Stimulated activated memory B cell treated with anti-CD40 and anti-IgM and Interleukin-4, amounts not matched to agents 10 μg/mL and 1 μg/mL and 100 μg/mL, for 72 hours (primary cell): Measurements from ENCODE around the gene ERLEC1.

Experiments
- ATAC-seq: fragments of 150-1000 bp; cut with Tn5 transposase; 2 replicates; pipeline ENCODE4 v1.10.0; 2021
- H3K27ac Mint-ChIP-seq: one replicate; pipeline ENCODE4 v1.8.0; 2022; ENCODE audit warnings: mild to moderate bottlenecking, mixed read lengths
- H3K27me3 Mint-ChIP-seq: one replicate; pipeline ENCODE4 v1.8.0; 2022; ENCODE audit warnings: mixed read lengths
- H3K36me3 Mint-ChIP-seq: one replicate; pipeline ENCODE4 v1.8.0; 2022; ENCODE audit warnings: mixed read lengths
- H3K4me1 Mint-ChIP-seq: one replicate; pipeline ENCODE4 v1.8.0; 2022; ENCODE audit warnings: mixed read lengths
- H3K4me3 Mint-ChIP-seq: one replicate; pipeline ENCODE4 v1.8.0; 2022; ENCODE audit warnings: mild to moderate bottlenecking, moderate library complexity, mixed read lengths
- H3K9me3 Mint-ChIP-seq: one replicate; pipeline ENCODE4 v1.8.0; 2022; ENCODE audit warnings: mixed read lengths

The ERLEC1 gene

GRCh38 chr2:53768242-53768542 lies 18.7 kb upstream of the ERLEC1 start:
- Mint-ChIP-seq H3K4me3 (peak overlapping the region; percentile 89), H3K27ac (peak overlapping the region; percentile 96), H3K4me1 (peaks cover 18% of the 10 kb centered on the region), H3K27me3 (no peaks in the 10 kb centered on the region), H3K9me3 (no peaks in the 10 kb centered on the region), H3K36me3 (peaks cover 15% of the 10 kb centered on the region)
- no peak for ATAC-seq

- no peak overlapping the region for H3K27ac Mint-ChIP-seq
- H3K4me3 Mint-ChIP-seq = no peak overlapping the region
- peaks cover 18% of the 10 kb centered on the region for H3K4me1 Mint-ChIP-seq
- peaks cover 5% of the 10 kb centered on the region for H3K36me3 Mint-ChIP-seq
- ATAC-seq = no peak
- H3K27me3 Mint-ChIP-seq = no peaks in the 10 kb centered on the region
- no peaks in the 10 kb centered on the region for H3K9me3 Mint-ChIP-seq
Observed at GRCh38 chr2:53769318-53769945, 17.4 kb upstream of the ERLEC1 start.

DNA sequence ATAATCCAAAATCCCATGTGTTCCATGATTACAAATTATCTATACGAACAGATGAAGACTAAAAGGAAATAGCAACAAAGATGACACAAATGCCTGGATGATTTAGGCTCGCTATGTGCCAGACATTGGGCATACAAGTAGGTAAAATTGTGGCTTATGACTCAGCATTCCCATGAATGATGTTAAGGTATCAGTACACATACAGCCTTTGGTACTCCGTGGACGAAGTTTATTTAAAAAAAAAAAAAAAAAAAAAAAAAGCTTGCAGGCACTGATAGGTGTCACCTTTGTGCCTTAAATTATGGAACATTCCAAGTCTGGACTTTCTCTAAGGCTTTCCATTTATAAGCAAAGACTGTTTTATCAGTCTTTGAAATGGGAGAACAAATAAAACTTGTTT lies 16.6 kb upstream of the ERLEC1 start:
- H3K4me1 Mint-ChIP-seq = peaks cover 18% of the 10 kb centered on the region
- no peak overlapping the region for H3K4me3 Mint-ChIP-seq
- H3K27me3 Mint-ChIP-seq = no peaks in the 10 kb centered on the region
- peaks cover 5% of the 10 kb centered on the region for H3K36me3 Mint-ChIP-seq
- no peak for ATAC-seq
- H3K27ac Mint-ChIP-seq = no peak overlapping the region
- no peaks in the 10 kb centered on the region for H3K9me3 Mint-ChIP-seq

- Mint-ChIP-seq H3K4me3 (no peak overlapping the region), H3K27ac (peak overlapping the region; percentile 1), H3K4me1 (peaks cover 21% of the 10 kb centered on the region), H3K27me3 (no peaks in the 10 kb centered on the region), H3K9me3 (no peaks in the 10 kb centered on the region), H3K36me3 (peaks cover 30% of the 10 kb centered on the region)
- no peak for ATAC-seq
Observed at GRCh38 chr2:53777134-53777533, 9.7 kb upstream of the ERLEC1 start.

DNA sequence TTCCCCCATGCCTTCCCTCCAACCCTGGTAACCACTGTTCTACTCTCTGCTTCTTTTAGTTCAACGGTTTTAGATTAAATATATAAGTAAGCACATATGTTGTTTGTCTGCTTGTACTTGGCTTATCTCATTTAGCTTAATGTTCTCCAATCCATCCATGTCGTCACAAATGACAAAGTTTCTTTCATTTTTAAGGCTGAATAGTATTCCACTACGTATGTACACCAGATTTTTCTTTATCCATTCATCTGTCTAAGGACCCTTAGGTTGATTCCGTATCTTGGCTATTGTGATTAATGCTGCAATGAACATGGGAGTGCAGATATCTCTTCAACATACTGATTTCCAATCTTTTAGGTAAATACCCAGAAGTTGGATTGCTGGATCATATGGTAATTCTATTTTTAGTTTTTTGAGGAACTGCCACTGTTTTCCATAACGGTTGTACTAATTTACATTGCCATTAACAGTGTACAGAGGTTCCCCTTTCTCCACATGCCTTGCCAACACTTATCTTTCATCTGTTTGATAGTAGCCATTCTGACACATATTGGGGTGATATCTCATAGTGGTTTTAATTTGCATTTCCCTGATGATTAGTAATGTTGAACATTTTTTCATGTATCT lies 8.2 kb upstream of the ERLEC1 start:
- ATAC-seq = no peak
- Mint-ChIP-seq H3K4me3 (no peak overlapping the region), H3K36me3 (peaks cover 24% of the 10 kb centered on the region), H3K9me3 (no peaks in the 10 kb centered on the region), H3K4me1 (peaks cover 21% of the 10 kb centered on the region), H3K27me3 (no peaks in the 10 kb centered on the region), H3K27ac (no peak overlapping the region)

DNA sequence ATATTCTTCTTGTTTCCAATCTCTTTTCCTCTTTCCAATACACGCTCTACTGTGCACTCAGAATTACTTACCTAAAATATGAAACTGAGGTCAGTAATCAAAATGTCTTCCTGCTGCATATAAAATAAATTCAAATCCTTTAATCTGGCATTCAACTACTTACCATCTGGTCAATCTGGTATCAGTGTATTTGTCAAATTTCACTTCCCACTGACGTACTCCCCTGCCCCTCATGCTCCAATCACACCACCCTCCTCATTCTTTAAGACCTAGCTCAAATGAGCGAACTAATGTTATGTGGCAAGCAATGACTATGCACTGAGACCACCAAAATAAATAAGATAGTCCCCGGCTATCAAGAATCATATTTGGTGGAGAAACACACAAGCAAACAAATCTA lies 6.8 kb upstream of the ERLEC1 start:
- H3K36me3 Mint-ChIP-seq = peaks cover 24% of the 10 kb centered on the region
- peaks cover 31% of the 10 kb centered on the region for H3K4me1 Mint-ChIP-seq
- no peaks in the 10 kb centered on the region for H3K27me3 Mint-ChIP-seq
- ATAC-seq = no peak
- H3K27ac Mint-ChIP-seq = no peak overlapping the region
- no peaks in the 10 kb centered on the region for H3K9me3 Mint-ChIP-seq
- no peak overlapping the region for H3K4me3 Mint-ChIP-seq

DNA sequence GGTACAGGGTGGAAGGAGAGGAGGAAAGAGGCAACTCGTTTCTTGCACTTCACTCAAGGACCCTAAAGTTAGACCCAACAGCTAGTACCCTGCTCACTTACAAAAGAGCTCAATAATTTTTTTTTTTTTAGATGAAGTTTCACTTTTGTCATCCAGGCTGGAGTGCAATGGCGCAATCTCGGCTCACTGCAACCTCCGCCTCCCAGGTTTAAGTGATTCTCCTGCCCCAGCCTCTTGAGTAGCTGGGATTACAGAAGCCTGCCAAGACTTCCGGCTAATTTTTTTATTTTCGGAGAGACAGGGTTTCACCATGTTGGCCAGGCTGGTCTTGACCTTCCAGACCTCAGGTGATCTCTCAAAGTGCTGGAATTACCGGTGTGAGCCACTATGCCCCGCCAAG lies 4.2 kb upstream of the ERLEC1 start:
- Mint-ChIP-seq H3K4me3 (no peak overlapping the region), H3K27me3 (no peaks in the 10 kb centered on the region), H3K4me1 (peaks cover 40% of the 10 kb centered on the region), H3K36me3 (peaks cover 19% of the 10 kb centered on the region), H3K27ac (no peak overlapping the region), H3K9me3 (no peaks in the 10 kb centered on the region)
- no peak for ATAC-seq

- no peak for ATAC-seq
- Mint-ChIP-seq H3K9me3 (no peaks in the 10 kb centered on the region), H3K27ac (peak overlapping the region; percentile 45), H3K27me3 (no peaks in the 10 kb centered on the region), H3K4me3 (peak overlapping the region; percentile 28), H3K4me1 (peaks cover 43% of the 10 kb centered on the region), H3K36me3 (peaks cover 8% of the 10 kb centered on the region)
Observed at GRCh38 chr2:53784436-53784835, 2.4 kb upstream of the ERLEC1 start.

DNA sequence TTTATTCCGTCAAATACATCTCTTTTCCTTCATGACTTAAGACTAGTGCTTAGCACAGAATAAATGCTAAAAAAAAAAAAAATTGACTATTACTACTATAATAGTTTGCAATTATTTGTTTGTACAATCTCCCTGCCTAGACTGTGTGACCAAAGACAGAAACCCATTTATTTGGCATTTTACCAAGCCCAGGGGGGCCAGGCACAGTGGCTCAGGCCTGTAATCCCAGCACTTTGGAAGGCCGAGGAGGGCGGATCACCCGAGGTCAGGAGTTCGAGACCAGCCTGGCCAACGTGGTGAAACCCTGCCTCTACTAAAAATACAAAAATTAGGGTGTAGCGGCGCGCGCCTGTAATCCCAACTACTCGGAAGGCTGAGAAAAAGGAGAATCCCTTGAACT lies 1.5 kb upstream of the ERLEC1 start:
- Mint-ChIP-seq H3K9me3 (no peaks in the 10 kb centered on the region), H3K4me1 (peaks cover 36% of the 10 kb centered on the region), H3K27ac (peak overlapping the region; percentile 87), H3K4me3 (peak overlapping the region; percentile 93), H3K27me3 (no peaks in the 10 kb centered on the region), H3K36me3 (peaks cover under 1% of the 10 kb centered on the region)
- ATAC-seq = no peak

GRCh38 chr2:53786352-53786704 lies 516 bp upstream of the ERLEC1 start:
- Mint-ChIP-seq H3K36me3 (no peaks in the 10 kb centered on the region), H3K27me3 (no peaks in the 10 kb centered on the region), H3K27ac (peak overlapping the region; percentile 87), H3K4me1 (peaks cover 41% of the 10 kb centered on the region), H3K4me3 (peak overlapping the region; percentile 93), H3K9me3 (no peaks in the 10 kb centered on the region)
- ATAC-seq = peak; percentile 42

GRCh38 chr2:53787614-53788289 lies 908 bp downstream of the ERLEC1 start:
- no peak for ATAC-seq
- peaks cover 41% of the 10 kb centered on the region for H3K4me1 Mint-ChIP-seq
- peak overlapping the region; percentile 87 for H3K27ac Mint-ChIP-seq
- H3K27me3 Mint-ChIP-seq = no peaks in the 10 kb centered on the region
- no peaks in the 10 kb centered on the region for H3K36me3 Mint-ChIP-seq
- H3K4me3 Mint-ChIP-seq = peak overlapping the region; percentile 93
- H3K9me3 Mint-ChIP-seq = no peaks in the 10 kb centered on the region

- Mint-ChIP-seq H3K27ac (no peak overlapping the region), H3K36me3 (peaks cover 6% of the 10 kb centered on the region), H3K4me1 (peaks cover 9% of the 10 kb centered on the region), H3K4me3 (no peak overlapping the region), H3K9me3 (no peaks in the 10 kb centered on the region), H3K27me3 (no peaks in the 10 kb centered on the region)
- no peak for ATAC-seq
Observed at GRCh38 chr2:53793261-53793660, 6.4 kb downstream of the ERLEC1 start.

DNA sequence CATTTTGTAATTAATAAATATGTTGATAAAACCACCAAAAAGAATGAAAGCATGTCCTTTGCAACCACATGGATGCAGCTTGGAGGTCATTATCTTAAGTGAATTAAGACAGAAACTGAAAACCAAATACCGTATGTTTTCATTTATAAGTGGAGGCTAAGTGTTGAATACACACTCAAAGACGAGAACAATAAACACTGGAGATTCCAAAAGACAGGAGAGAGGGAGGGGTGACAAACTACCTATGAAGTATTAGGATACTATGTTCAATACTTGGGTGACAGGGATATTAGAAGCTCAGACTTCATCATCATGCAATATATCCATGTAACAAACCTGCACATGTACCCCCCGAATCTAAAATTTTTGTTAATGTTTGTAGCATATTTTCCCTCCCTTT lies 7.0 kb downstream of the ERLEC1 start:
- Mint-ChIP-seq H3K27me3 (no peaks in the 10 kb centered on the region), H3K4me3 (no peak overlapping the region), H3K4me1 (peaks cover 5% of the 10 kb centered on the region), H3K27ac (no peak overlapping the region), H3K36me3 (peaks cover 6% of the 10 kb centered on the region), H3K9me3 (no peaks in the 10 kb centered on the region)
- ATAC-seq = no peak

DNA sequence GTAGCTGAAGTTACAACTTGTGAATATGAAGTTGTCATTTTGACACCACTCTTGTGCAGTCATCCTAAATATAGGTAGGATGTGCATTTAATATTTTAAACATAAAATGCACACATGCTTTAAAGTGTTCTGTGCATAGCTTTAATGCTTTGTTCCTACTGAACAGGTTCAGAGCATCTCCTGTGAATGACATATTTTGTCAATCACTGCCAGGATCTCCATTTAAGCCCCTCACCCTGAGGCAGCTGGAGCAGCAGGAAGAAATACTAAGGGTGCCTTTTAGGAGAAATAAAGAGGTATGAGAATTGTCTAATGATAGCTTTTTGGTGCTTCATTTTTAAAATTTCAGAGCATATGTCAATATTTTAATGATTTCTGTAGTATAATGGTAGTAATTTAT lies 14.7 kb downstream of the ERLEC1 start:
- Mint-ChIP-seq H3K4me1 (no peaks in the 10 kb centered on the region), H3K27ac (no peak overlapping the region), H3K4me3 (no peak overlapping the region), H3K9me3 (no peaks in the 10 kb centered on the region), H3K36me3 (peaks cover 31% of the 10 kb centered on the region), H3K27me3 (no peaks in the 10 kb centered on the region)
- no peak for ATAC-seq

DNA sequence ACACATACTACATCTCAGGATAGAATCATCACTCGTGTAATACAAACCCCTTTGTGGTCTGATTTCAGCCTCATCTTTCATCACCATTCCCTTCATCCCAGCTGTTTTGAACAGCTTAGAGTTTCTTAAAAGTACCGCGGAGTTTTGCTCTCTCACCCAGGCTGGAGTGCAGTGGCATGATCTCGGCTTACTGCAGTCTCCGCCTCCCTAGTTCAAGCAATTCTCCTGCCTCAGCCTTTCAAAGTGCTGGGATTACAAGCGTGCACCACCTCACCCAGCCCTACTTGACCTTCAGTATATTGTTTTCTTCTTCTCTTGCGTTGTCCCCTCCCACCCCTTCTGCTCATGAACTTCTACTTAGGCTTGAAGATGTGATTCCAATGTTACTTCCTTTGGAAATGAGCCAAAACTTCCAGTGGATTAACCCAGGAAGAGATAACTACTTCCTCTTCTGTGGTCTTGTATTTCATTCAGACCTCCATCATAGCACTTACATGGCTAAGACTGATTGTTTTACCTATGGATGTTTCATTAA lies 15.8 kb downstream of the ERLEC1 start:
- no peak overlapping the region for H3K27ac Mint-ChIP-seq
- peaks cover 42% of the 10 kb centered on the region for H3K36me3 Mint-ChIP-seq
- no peaks in the 10 kb centered on the region for H3K9me3 Mint-ChIP-seq
- H3K4me3 Mint-ChIP-seq = no peak overlapping the region
- H3K4me1 Mint-ChIP-seq = no peaks in the 10 kb centered on the region
- ATAC-seq = no peak
- no peaks in the 10 kb centered on the region for H3K27me3 Mint-ChIP-seq

- H3K9me3 Mint-ChIP-seq = no peaks in the 10 kb centered on the region
- ATAC-seq = no peak
- no peaks in the 10 kb centered on the region for H3K27me3 Mint-ChIP-seq
- H3K36me3 Mint-ChIP-seq = peaks cover 81% of the 10 kb centered on the region
- H3K27ac Mint-ChIP-seq = no peak overlapping the region
- H3K4me1 Mint-ChIP-seq = no peaks in the 10 kb centered on the region
- H3K4me3 Mint-ChIP-seq = no peak overlapping the region
Observed at GRCh38 chr2:53811601-53812000, 24.8 kb downstream of the ERLEC1 start.
